H9 (cell line): ENCODE results near the gene DLEC1. TPM values are rescaled to one million over a fixed set of nuclear protein-coding genes. Genes with fewer than 3 reads are reported as not detected.

Source experiments
- DNase-seq: peaks from one replicate; pipeline ENCODE4 v3.0.0-alpha.2; 2017
- H2AFZ ChIP-seq: one replicate; pipeline ENCODE4 v1.6.1; 2013; ENCODE audit warnings: mild to moderate bottlenecking, low read length, control low read depth, moderate library complexity
- H2AK5ac ChIP-seq: 2 replicates; pipeline ENCODE4 v1.6.1; 2013; ENCODE audit warnings: low read length, control low read depth, mixed read lengths; ENCODE audit not compliant: insufficient read length
- H2BK120ac ChIP-seq: one replicate; pipeline ENCODE4 v1.6.1; 2013; ENCODE audit warnings: low read depth, mild to moderate bottlenecking, low read length, control low read depth, inconsistent platforms; ENCODE audit not compliant: poor library complexity, severe bottlenecking
- H2BK12ac ChIP-seq: 2 replicates; pipeline ENCODE4 v1.6.1; 2013; ENCODE audit warnings: low read length, control low read depth, mixed read lengths, low read depth; ENCODE audit not compliant: insufficient read length
- H2BK15ac ChIP-seq: 2 replicates; pipeline ENCODE4 v1.6.1; 2013; ENCODE audit warnings: low read depth, low read length, control low read depth
- H2BK20ac ChIP-seq: one replicate; pipeline ENCODE4 v1.6.1; 2013; ENCODE audit warnings: low read depth, mild to moderate bottlenecking, low read length, control low read depth, inconsistent platforms; ENCODE audit not compliant: poor library complexity, severe bottlenecking
- H2BK5ac ChIP-seq: 2 replicates; pipeline ENCODE4 v1.6.1; 2013; ENCODE audit warnings: low read length, control low read depth, mixed read lengths; ENCODE audit not compliant: insufficient read length
- H3K14ac ChIP-seq: 2 replicates; pipeline ENCODE4 v1.6.1; 2013; ENCODE audit warnings: low read length, control low read depth; ENCODE audit not compliant: insufficient read depth
- H3K18ac ChIP-seq: 2 replicates; pipeline ENCODE4 v1.6.1; 2013; ENCODE audit warnings: low read depth, mild to moderate bottlenecking, mixed read lengths, low read length, control low read depth; ENCODE audit not compliant: insufficient read length
- H3K23ac ChIP-seq: 2 replicates; pipeline ENCODE4 v1.6.1; 2013; ENCODE audit warnings: low read length, control low read depth, mixed read lengths, low read depth; ENCODE audit not compliant: insufficient read length
- H3K23me2 ChIP-seq: 2 replicates; pipeline ENCODE4 v1.6.1; 2013; ENCODE audit warnings: low read depth, mild to moderate bottlenecking, mixed read lengths, low read length, control low read depth; ENCODE audit not compliant: insufficient read length, poor library complexity, severe bottlenecking
- H3K27ac ChIP-seq: 2 replicates; pipeline ENCODE4 v1.5.1; 2013; ENCODE audit warnings: low read length, control low read depth, mixed read lengths, low read depth; ENCODE audit not compliant: insufficient read length
- H3K27me3 ChIP-seq: 2 replicates; pipeline ENCODE4 v1.6.1; 2013; ENCODE audit warnings: low read length, control low read depth, inconsistent platforms; ENCODE audit not compliant: insufficient read depth
- H3K4ac ChIP-seq: 2 replicates; pipeline ENCODE4 v1.6.1; 2013; ENCODE audit warnings: low read depth, mild to moderate bottlenecking, control low read depth, inconsistent platforms, low read length, moderate library complexity
- H3K4me1 ChIP-seq: 2 replicates; pipeline ENCODE4 v1.6.1; 2013; ENCODE audit warnings: low read length, control low read depth, inconsistent platforms; ENCODE audit not compliant: insufficient read depth
- H3K4me2 ChIP-seq: 2 replicates; pipeline ENCODE4 v1.6.1; 2013; ENCODE audit warnings: low read length, control low read depth, mixed read lengths; ENCODE audit not compliant: insufficient read length, insufficient read depth
- H3K56ac ChIP-seq: 2 replicates; pipeline ENCODE4 v1.6.1; 2013; ENCODE audit warnings: low read depth, mild to moderate bottlenecking, mixed read lengths, low read length, control low read depth; ENCODE audit not compliant: insufficient read length
- H3K79me1 ChIP-seq: 2 replicates; pipeline ENCODE4 v1.6.1; 2013; ENCODE audit warnings: low read depth, mild to moderate bottlenecking, moderate library complexity, low read length, control low read depth, inconsistent platforms; ENCODE audit not compliant: insufficient read depth, poor library complexity, severe bottlenecking
- H3K79me2 ChIP-seq: 2 replicates; pipeline ENCODE4 v1.6.1; 2013; ENCODE audit warnings: low read length, control low read depth, inconsistent platforms; ENCODE audit not compliant: insufficient read depth
- H3K9ac ChIP-seq: 2 replicates; pipeline ENCODE4 v1.6.1; 2013; ENCODE audit warnings: low read length, control low read depth, mixed read lengths; ENCODE audit not compliant: insufficient read length; ENCODE audit errors: extremely low read depth
- H3K9me3 ChIP-seq: one replicate; pipeline ENCODE4 v1.6.1; 2013; ENCODE audit warnings: low read depth, low read length, inconsistent platforms; ENCODE audit not compliant: control insufficient read depth
- H3T11ph ChIP-seq: one replicate; pipeline ENCODE4 v1.6.1; 2013; ENCODE audit warnings: mild to moderate bottlenecking, low read length, control low read depth, inconsistent platforms
- H4K20me1 ChIP-seq: one replicate; pipeline ENCODE4 v1.6.1; 2013; ENCODE audit not compliant: control insufficient read depth, insufficient read length, insufficient read depth
- H4K5ac ChIP-seq: 2 replicates; pipeline ENCODE4 v1.6.1; 2013; ENCODE audit warnings: low read depth, mild to moderate bottlenecking, mixed read lengths, low read length, control low read depth; ENCODE audit not compliant: insufficient read length
- H4K8ac ChIP-seq: replicated peaks from 2 replicates; pipeline ENCODE4 v1.6.1; 2013; ENCODE audit warnings: low read length, control low read depth, mixed read lengths, low read depth; ENCODE audit not compliant: insufficient read length
- H4K91ac ChIP-seq: 2 replicates; pipeline ENCODE4 v1.6.1; 2013; ENCODE audit warnings: low read depth, mild to moderate bottlenecking, moderate library complexity, mixed read lengths, low read length, control low read depth; ENCODE audit not compliant: insufficient read length
- H3K27ac Mint-ChIP-seq, 3 experiments: 2 replicates in 2 of 3; 3 replicates in 1 of 3; pipeline ENCODE4 v1.8.0; 2020 to 2021; ENCODE audit warnings: mixed read lengths in 3 of 3, mild to moderate bottlenecking in 1 of 3, moderate library complexity in 1 of 3
- H3K27me3 Mint-ChIP-seq: 2 replicates; pipeline ENCODE4 v1.8.0; 2021; ENCODE audit warnings: low read depth, mild to moderate bottlenecking, moderate library complexity, mixed read lengths
- H3K36me3 Mint-ChIP-seq, 3 experiments: 2 replicates in 2 of 3; 3 replicates in 1 of 3; pipeline ENCODE4 v1.8.0; 2020 to 2021; ENCODE audit warnings: low read depth in 3 of 3, mixed read lengths in 3 of 3; ENCODE audit not compliant: insufficient read depth in 1 of 3
- H3K4me1 Mint-ChIP-seq, 2 experiments: 2 replicates each; pipeline ENCODE4 v1.8.0; 2020; ENCODE audit warnings: mixed read lengths in 2 of 2
- H3K4me3 Mint-ChIP-seq, 2 experiments: 2 replicates in 1 of 2; 3 replicates in 1 of 2; pipeline ENCODE4 v1.8.0; 2020 to 2021; ENCODE audit warnings: mild to moderate bottlenecking in 2 of 2, mixed read lengths in 2 of 2, moderate library complexity in 1 of 2
- H3K9me3 Mint-ChIP-seq, 2 experiments: 2 replicates in 1 of 2; 3 replicates in 1 of 2; pipeline ENCODE4 v1.8.0; 2020; ENCODE audit warnings: mild to moderate bottlenecking in 2 of 2, mixed read lengths in 2 of 2, moderate library complexity in 1 of 2
- WGBS: extraction: QIAGEN DNeasy Blood & Tissue Kit; methylation state at CpG from one replicate; pipeline ENCODE4 v1.1.7; 2013; ENCODE audit warnings: missing lambda C conversion rate, low lambda C conversion rate, mixed read lengths; ENCODE audit not compliant: insufficient read length; ENCODE audit errors: extremely low coverage; 5-methylcytosine and 5-hydroxymethylcytosine counted together
- total RNA-seq: library from RNA; stranded (reverse); gene quantifications from 2 replicates; pipeline ENCODE4 v1.2.1, GENCODE V29; 2021
- TF ChIP-seq, protein P1 (sequence below): fragments of 200-600 bp; sonication (generic); conservative IDR thresholded peaks from 3 replicates; pipeline ENCODE4 v1.8.0; 2021; ENCODE audit warnings: antibody characterized with exemption, mild to moderate bottlenecking

DLEC1 gene
- total RNA-seq, 1 experiment from 2014 or later = 2.1 TPM

DNA sequence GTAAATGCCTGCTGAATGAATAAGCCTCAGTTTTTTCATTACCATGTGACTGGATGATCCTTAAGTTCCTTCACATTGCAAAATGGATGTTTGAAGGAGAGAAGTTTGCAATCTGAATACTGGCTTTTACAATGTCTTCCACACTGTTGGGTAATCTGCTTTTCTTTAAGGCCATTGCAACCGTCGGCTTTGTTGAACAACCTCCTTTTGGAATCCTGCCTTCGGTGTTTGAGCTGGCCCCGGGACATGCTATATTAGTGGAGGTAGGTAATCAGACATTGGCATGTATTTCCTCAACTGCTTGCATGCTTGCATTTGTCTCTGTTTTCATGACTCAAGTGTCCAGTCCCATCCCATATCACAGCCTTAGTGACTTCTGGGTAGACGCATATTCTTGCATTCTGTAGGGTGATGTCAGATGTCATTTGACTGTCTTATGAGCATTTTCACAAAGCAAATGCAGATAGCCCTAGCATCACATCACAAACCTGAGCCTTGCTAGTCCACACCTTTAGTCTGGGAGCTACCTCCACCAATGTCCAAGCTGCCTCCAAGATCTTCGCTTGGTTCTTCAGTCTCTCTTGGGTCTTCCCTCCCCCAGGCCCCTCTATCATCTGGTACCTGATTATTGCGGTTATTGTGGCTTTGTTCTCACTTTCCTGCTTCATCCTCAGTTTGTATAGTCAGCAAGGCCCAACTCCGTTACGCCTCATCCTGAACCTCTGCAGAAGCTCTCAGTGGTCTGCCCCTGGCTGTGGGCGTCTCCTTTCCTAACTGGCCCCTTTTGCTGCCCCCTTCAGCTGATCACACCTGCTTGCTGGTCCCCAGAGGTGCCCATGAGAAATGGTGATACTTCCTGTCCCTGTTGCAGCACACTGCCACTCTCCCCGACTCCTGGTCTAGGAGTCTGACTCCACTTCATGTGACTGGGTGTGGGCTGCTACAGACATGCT lies 49.4 kb downstream of the DLEC1 start:
- H3K79me1 ChIP-seq = no peaks in the 10 kb centered on the region
- no peak overlapping the region for H2BK12ac ChIP-seq
- Mint-ChIP-seq H3K36me3 (peaks cover 7 to 9% (median 8%) of the 10 kb centered on the region in 3 experiments), H3K27ac (no peak overlapping the region), H3K27me3 (peaks cover 4% of the 10 kb centered on the region), H3K9me3 (peaks cover 13% of the 10 kb centered on the region in 2 experiments), H3K4me3 (no peak overlapping the region), H3K4me1 (no peaks in the 10 kb centered on the region)
- no peak overlapping the region for H3K56ac ChIP-seq
- no peak overlapping the region for H2BK15ac ChIP-seq
- H4K5ac ChIP-seq = no peak overlapping the region
- H3K27ac ChIP-seq = no peak overlapping the region
- H2BK5ac ChIP-seq = no peak overlapping the region
- no peaks in the 10 kb centered on the region for H3K4me1 ChIP-seq
- H3K18ac ChIP-seq = no peak overlapping the region
- H3K23ac ChIP-seq = no peak overlapping the region
- no peaks in the 10 kb centered on the region for H3K79me2 ChIP-seq
- TF ChIP-seq, protein P1, sequence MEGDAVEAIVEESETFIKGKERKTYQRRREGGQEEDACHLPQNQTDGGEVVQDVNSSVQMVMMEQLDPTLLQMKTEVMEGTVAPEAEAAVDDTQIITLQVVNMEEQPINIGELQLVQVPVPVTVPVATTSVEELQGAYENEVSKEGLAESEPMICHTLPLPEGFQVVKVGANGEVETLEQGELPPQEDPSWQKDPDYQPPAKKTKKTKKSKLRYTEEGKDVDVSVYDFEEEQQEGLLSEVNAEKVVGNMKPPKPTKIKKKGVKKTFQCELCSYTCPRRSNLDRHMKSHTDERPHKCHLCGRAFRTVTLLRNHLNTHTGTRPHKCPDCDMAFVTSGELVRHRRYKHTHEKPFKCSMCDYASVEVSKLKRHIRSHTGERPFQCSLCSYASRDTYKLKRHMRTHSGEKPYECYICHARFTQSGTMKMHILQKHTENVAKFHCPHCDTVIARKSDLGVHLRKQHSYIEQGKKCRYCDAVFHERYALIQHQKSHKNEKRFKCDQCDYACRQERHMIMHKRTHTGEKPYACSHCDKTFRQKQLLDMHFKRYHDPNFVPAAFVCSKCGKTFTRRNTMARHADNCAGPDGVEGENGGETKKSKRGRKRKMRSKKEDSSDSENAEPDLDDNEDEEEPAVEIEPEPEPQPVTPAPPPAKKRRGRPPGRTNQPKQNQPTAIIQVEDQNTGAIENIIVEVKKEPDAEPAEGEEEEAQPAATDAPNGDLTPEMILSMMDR = no peak
- no peak overlapping the region for H2AK5ac ChIP-seq
- no peak overlapping the region for H3K4me2 ChIP-seq
- H4K91ac ChIP-seq = no peak overlapping the region
- H3K9me3 ChIP-seq = peaks cover 6% of the 10 kb centered on the region
- H3K9ac ChIP-seq = no peak overlapping the region
- H2BK20ac ChIP-seq = no peak overlapping the region
- no peaks in the 10 kb centered on the region for H3K23me2 ChIP-seq
- no peak overlapping the region for H4K8ac ChIP-seq
- H3K14ac ChIP-seq = no peak overlapping the region; the same call in 1 of the 2 replicates
- no peak overlapping the region for H2AFZ ChIP-seq
- H3K27me3 ChIP-seq = no peaks in the 10 kb centered on the region; the same call in 1 of the 2 replicates
- no peak overlapping the region for H2BK120ac ChIP-seq
- no peak overlapping the region for H3T11ph ChIP-seq
- DNase-seq = no peak
- H3K4ac ChIP-seq = no peak overlapping the region
- H4K20me1 ChIP-seq = no peaks in the 10 kb centered on the region
- no CpG with 5 or more reads among the region's 11 CpGs for WGBS
